PFSK-1 (cell line): ENCODE data around the gene VARS2.

Source experiments
- FOXP2 ChIP-seq: optimal IDR thresholded peaks from 2 replicates; pipeline ENCODE3; 2011; ENCODE audit warnings: borderline replicate concordance, control low read depth, inconsistent platforms; ENCODE audit not compliant: insufficient read depth; ENCODE audit errors: extremely low read length, extremely low read depth
- POLR2AphosphoS5 ChIP-seq: IDR thresholded peaks from 2 replicates; pipeline ENCODE4 v1.6.1; 2012; ENCODE audit warnings: low read depth, mild to moderate bottlenecking, control low read depth, low read length, moderate library complexity
- SIN3A ChIP-seq: IDR thresholded peaks from 2 replicates; pipeline ENCODE4 v1.6.1; 2012; ENCODE audit warnings: mild to moderate bottlenecking, low read length, moderate library complexity, borderline replicate concordance; ENCODE audit not compliant: insufficient read depth
- TAF1 ChIP-seq: IDR thresholded peaks from 2 replicates; pipeline ENCODE4 v1.6.1; 2012; ENCODE audit warnings: low read length, control low read depth, borderline replicate concordance; ENCODE audit not compliant: insufficient read depth
- TF ChIP-seq, protein P1 (sequence below), 2 experiments: IDR thresholded peaks; 2 replicates each; pipeline versions ENCODE4 v1.6.1 to v1.8.0; 2011 to 2012; ENCODE audit warnings: low read depth in 2 of 2, low read length in 2 of 2, control low read depth in 1 of 2, inconsistent platforms in 1 of 2, mild to moderate bottlenecking in 1 of 2, moderate library complexity in 1 of 2; ENCODE audit not compliant: insufficient read depth in 1 of 2

Gene VARS2

DNA sequence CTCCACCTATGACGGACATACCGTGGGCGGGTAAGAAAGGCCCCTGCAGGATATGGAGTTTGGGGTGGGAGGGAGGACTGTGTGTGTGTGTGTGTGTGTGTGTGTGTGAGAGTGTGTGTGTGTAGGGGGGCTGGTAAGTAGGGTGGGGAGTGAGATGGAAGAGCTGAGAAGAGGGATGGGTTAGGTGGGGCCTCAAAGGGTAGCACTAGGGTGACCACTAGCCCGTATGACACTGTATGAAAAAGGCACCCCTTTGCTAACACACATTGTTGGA, 22.7 kb upstream of the VARS2 start:
- TF ChIP-seq POLR2AphosphoS5 (no peak), TAF1 (no peak), FOXP2 (no peak), SIN3A (no peak)
- TF ChIP-seq, protein P1, sequence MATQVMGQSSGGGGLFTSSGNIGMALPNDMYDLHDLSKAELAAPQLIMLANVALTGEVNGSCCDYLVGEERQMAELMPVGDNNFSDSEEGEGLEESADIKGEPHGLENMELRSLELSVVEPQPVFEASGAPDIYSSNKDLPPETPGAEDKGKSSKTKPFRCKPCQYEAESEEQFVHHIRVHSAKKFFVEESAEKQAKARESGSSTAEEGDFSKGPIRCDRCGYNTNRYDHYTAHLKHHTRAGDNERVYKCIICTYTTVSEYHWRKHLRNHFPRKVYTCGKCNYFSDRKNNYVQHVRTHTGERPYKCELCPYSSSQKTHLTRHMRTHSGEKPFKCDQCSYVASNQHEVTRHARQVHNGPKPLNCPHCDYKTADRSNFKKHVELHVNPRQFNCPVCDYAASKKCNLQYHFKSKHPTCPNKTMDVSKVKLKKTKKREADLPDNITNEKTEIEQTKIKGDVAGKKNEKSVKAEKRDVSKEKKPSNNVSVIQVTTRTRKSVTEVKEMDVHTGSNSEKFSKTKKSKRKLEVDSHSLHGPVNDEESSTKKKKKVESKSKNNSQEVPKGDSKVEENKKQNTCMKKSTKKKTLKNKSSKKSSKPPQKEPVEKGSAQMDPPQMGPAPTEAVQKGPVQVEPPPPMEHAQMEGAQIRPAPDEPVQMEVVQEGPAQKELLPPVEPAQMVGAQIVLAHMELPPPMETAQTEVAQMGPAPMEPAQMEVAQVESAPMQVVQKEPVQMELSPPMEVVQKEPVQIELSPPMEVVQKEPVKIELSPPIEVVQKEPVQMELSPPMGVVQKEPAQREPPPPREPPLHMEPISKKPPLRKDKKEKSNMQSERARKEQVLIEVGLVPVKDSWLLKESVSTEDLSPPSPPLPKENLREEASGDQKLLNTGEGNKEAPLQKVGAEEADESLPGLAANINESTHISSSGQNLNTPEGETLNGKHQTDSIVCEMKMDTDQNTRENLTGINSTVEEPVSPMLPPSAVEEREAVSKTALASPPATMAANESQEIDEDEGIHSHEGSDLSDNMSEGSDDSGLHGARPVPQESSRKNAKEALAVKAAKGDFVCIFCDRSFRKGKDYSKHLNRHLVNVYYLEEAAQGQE (IDR thresholded peaks at IDR 0.05; ENCODE audit: insufficient read depth in 1 of 2, low read depth in 2 of 2, low read length in 2 of 2) = no peak

DNA sequence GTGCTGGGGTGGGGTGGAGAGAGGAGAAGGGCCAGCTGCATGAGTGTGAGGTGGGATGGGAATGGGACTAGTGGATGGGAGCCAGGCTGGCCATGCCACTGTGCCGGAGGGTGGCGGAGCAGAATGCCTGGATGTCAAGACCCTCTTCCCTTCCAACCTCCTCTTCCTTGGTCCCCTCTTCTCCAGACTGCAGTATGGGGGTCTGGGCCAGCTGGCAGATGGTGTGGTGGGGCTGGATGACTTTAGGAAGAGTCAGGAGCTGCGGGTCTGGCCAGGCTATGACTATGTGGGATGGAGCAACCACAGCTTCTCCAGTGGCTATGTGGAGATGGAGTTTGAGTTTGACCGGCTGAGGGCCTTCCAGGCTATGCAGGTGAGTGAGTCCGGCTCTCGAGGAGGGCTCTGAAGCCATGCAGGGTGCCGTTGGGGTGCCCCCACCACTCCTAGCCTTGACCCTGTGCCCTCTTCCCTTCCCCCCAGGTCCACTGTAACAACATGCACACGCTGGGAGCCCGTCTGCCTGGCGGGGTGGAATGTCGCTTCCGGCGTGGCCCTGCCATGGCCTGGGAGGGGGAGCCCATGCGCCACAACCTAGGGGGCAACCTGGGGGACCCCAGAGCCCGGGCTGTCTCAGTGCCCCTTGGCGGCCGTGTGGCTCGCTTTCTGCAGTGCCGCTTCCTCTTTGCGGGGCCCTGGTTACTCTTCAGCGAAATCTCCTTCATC, 22.1 kb upstream of the VARS2 start:
- TF ChIP-seq TAF1 = no peak
- no peak for TF ChIP-seq POLR2AphosphoS5
- TF ChIP-seq FOXP2 = no peak
- TF ChIP-seq, protein P1 (IDR thresholded peaks at IDR 0.05; ENCODE audit: insufficient read depth in 1 of 2, low read depth in 2 of 2, low read length in 2 of 2) = no peak
- no peak for TF ChIP-seq SIN3A

DNA sequence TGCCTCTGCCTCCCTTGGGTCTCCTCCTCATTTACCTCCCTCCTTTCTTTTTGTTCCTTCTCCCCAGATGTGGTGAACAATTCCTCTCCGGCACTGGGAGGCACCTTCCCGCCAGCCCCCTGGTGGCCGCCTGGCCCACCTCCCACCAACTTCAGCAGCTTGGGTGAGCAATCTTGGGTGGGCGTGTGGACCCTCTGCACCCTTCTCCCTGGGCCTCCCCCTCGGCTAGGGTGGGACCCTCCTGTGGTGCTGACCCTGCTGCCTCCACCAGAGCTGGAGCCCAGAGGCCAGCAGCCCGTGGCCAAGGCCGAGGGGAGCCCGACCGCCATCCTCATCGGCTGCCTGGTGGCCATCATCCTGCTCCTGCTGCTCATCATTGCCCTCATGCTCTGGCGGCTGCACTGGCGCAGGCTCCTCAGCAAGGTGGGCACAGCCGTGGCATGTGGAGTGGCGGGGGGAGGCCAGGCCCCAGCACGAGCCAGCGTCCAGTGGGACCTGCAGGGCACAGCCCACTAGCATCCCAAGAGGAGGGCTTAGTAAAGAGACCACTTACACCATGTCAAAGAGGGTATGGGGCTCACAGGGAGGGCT, 20.9 kb upstream of the VARS2 start:
- TF ChIP-seq TAF1 (no peak), POLR2AphosphoS5 (no peak), FOXP2 (no peak), SIN3A (no peak)
- TF ChIP-seq, protein P1 (IDR thresholded peaks at IDR 0.05; ENCODE audit: insufficient read depth in 1 of 2, low read depth in 2 of 2, low read length in 2 of 2) = no peak

DNA sequence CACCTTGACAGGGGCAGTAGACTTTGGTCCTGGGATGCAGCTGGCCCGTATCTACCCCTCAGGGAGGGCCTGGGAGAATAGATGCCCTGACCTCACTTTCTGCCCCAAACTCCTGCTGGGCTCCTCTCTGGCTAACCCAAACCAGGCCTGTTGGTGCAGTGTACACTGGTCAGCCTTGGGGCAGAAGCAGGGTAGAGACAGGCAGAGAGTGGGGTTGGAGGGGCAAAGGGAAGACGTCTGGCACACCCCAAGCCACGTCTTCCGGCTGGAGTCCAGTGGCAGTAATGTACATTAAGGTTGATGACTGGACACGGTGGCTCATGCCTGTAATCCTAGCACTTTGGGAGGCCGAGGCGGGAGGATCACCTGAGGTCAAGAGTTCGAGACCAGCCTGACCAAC, 20.4 kb upstream of the VARS2 start:
- no peak for TF ChIP-seq SIN3A
- TF ChIP-seq, protein P1 (IDR thresholded peaks at IDR 0.05; ENCODE audit: insufficient read depth in 1 of 2, low read depth in 2 of 2, low read length in 2 of 2) = no peak
- no peak for TF ChIP-seq TAF1
- no peak for TF ChIP-seq FOXP2
- no peak for TF ChIP-seq POLR2AphosphoS5

DNA sequence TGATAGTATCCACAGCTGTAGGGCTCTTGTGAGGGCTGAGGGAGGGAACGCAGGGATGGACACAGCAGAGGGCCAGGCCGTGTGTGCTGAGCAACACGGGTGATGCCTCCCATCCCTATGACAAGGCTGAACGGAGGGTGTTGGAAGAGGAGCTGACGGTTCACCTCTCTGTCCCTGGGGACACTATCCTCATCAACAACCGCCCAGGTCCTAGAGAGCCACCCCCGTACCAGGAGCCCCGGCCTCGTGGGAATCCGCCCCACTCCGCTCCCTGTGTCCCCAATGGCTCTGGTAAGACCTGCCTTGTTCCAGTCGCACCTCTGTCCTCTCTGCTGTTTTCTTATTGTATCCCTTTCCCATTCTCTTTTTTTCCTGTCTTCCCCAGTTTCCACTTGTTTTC, 19.7 kb upstream of the VARS2 start:
- no peak for TF ChIP-seq TAF1
- no peak for TF ChIP-seq POLR2AphosphoS5
- TF ChIP-seq SIN3A = no peak
- no peak for TF ChIP-seq FOXP2
- TF ChIP-seq, protein P1 (IDR thresholded peaks at IDR 0.05; ENCODE audit: insufficient read depth in 1 of 2, low read depth in 2 of 2, low read length in 2 of 2) = no peak
